H9 (cell line): ENCODE measurements around the gene PFDN5. TPM values are rescaled to one million over a fixed set of nuclear protein-coding genes. Genes with fewer than 3 reads are reported as not detected.
A peak's percentile ranks its signal among the peaks of the same experiment; 100 is the strongest.

Experiments
- DNase-seq: peaks from one replicate; pipeline ENCODE4 v3.0.0-alpha.2; 2017
- H2AFZ ChIP-seq: one replicate; pipeline ENCODE4 v1.6.1; 2013; ENCODE audit warnings: mild to moderate bottlenecking, low read length, control low read depth, moderate library complexity
- H2AK5ac ChIP-seq: 2 replicates; pipeline ENCODE4 v1.6.1; 2013; ENCODE audit warnings: low read length, control low read depth, mixed read lengths; ENCODE audit not compliant: insufficient read length
- H2BK120ac ChIP-seq: one replicate; pipeline ENCODE4 v1.6.1; 2013; ENCODE audit warnings: low read depth, mild to moderate bottlenecking, low read length, control low read depth, inconsistent platforms; ENCODE audit not compliant: poor library complexity, severe bottlenecking
- H2BK12ac ChIP-seq: 2 replicates; pipeline ENCODE4 v1.6.1; 2013; ENCODE audit warnings: low read length, control low read depth, mixed read lengths, low read depth; ENCODE audit not compliant: insufficient read length
- H2BK15ac ChIP-seq: 2 replicates; pipeline ENCODE4 v1.6.1; 2013; ENCODE audit warnings: low read depth, low read length, control low read depth
- H2BK20ac ChIP-seq: one replicate; pipeline ENCODE4 v1.6.1; 2013; ENCODE audit warnings: low read depth, mild to moderate bottlenecking, low read length, control low read depth, inconsistent platforms; ENCODE audit not compliant: poor library complexity, severe bottlenecking
- H2BK5ac ChIP-seq: 2 replicates; pipeline ENCODE4 v1.6.1; 2013; ENCODE audit warnings: low read length, control low read depth, mixed read lengths; ENCODE audit not compliant: insufficient read length
- H3K14ac ChIP-seq: 2 replicates; pipeline ENCODE4 v1.6.1; 2013; ENCODE audit warnings: low read length, control low read depth; ENCODE audit not compliant: insufficient read depth
- H3K18ac ChIP-seq: 2 replicates; pipeline ENCODE4 v1.6.1; 2013; ENCODE audit warnings: low read depth, mild to moderate bottlenecking, mixed read lengths, low read length, control low read depth; ENCODE audit not compliant: insufficient read length
- H3K23ac ChIP-seq: 2 replicates; pipeline ENCODE4 v1.6.1; 2013; ENCODE audit warnings: low read length, control low read depth, mixed read lengths, low read depth; ENCODE audit not compliant: insufficient read length
- H3K23me2 ChIP-seq: 2 replicates; pipeline ENCODE4 v1.6.1; 2013; ENCODE audit warnings: low read depth, mild to moderate bottlenecking, mixed read lengths, low read length, control low read depth; ENCODE audit not compliant: insufficient read length, poor library complexity, severe bottlenecking
- H3K27ac ChIP-seq: 2 replicates; pipeline ENCODE4 v1.5.1; 2013; ENCODE audit warnings: low read length, control low read depth, mixed read lengths, low read depth; ENCODE audit not compliant: insufficient read length
- H3K27me3 ChIP-seq: 2 replicates; pipeline ENCODE4 v1.6.1; 2013; ENCODE audit warnings: low read length, control low read depth, inconsistent platforms; ENCODE audit not compliant: insufficient read depth
- H3K4ac ChIP-seq: 2 replicates; pipeline ENCODE4 v1.6.1; 2013; ENCODE audit warnings: low read depth, mild to moderate bottlenecking, control low read depth, inconsistent platforms, low read length, moderate library complexity
- H3K4me1 ChIP-seq: 2 replicates; pipeline ENCODE4 v1.6.1; 2013; ENCODE audit warnings: low read length, control low read depth, inconsistent platforms; ENCODE audit not compliant: insufficient read depth
- H3K4me2 ChIP-seq: 2 replicates; pipeline ENCODE4 v1.6.1; 2013; ENCODE audit warnings: low read length, control low read depth, mixed read lengths; ENCODE audit not compliant: insufficient read length, insufficient read depth
- H3K56ac ChIP-seq: 2 replicates; pipeline ENCODE4 v1.6.1; 2013; ENCODE audit warnings: low read depth, mild to moderate bottlenecking, mixed read lengths, low read length, control low read depth; ENCODE audit not compliant: insufficient read length
- H3K79me1 ChIP-seq: 2 replicates; pipeline ENCODE4 v1.6.1; 2013; ENCODE audit warnings: low read depth, mild to moderate bottlenecking, moderate library complexity, low read length, control low read depth, inconsistent platforms; ENCODE audit not compliant: insufficient read depth, poor library complexity, severe bottlenecking
- H3K79me2 ChIP-seq: 2 replicates; pipeline ENCODE4 v1.6.1; 2013; ENCODE audit warnings: low read length, control low read depth, inconsistent platforms; ENCODE audit not compliant: insufficient read depth
- H3K9ac ChIP-seq: 2 replicates; pipeline ENCODE4 v1.6.1; 2013; ENCODE audit warnings: low read length, control low read depth, mixed read lengths; ENCODE audit not compliant: insufficient read length; ENCODE audit errors: extremely low read depth
- H3K9me3 ChIP-seq: one replicate; pipeline ENCODE4 v1.6.1; 2013; ENCODE audit warnings: low read depth, low read length, inconsistent platforms; ENCODE audit not compliant: control insufficient read depth
- H3T11ph ChIP-seq: one replicate; pipeline ENCODE4 v1.6.1; 2013; ENCODE audit warnings: mild to moderate bottlenecking, low read length, control low read depth, inconsistent platforms
- H4K20me1 ChIP-seq: one replicate; pipeline ENCODE4 v1.6.1; 2013; ENCODE audit not compliant: control insufficient read depth, insufficient read length, insufficient read depth
- H4K5ac ChIP-seq: 2 replicates; pipeline ENCODE4 v1.6.1; 2013; ENCODE audit warnings: low read depth, mild to moderate bottlenecking, mixed read lengths, low read length, control low read depth; ENCODE audit not compliant: insufficient read length
- H4K8ac ChIP-seq: replicated peaks from 2 replicates; pipeline ENCODE4 v1.6.1; 2013; ENCODE audit warnings: low read length, control low read depth, mixed read lengths, low read depth; ENCODE audit not compliant: insufficient read length
- H4K91ac ChIP-seq: 2 replicates; pipeline ENCODE4 v1.6.1; 2013; ENCODE audit warnings: low read depth, mild to moderate bottlenecking, moderate library complexity, mixed read lengths, low read length, control low read depth; ENCODE audit not compliant: insufficient read length
- H3K27ac Mint-ChIP-seq, 3 experiments: 2 replicates in 2 of 3; 3 replicates in 1 of 3; pipeline ENCODE4 v1.8.0; 2020 to 2021; ENCODE audit warnings: mixed read lengths in 3 of 3, mild to moderate bottlenecking in 1 of 3, moderate library complexity in 1 of 3
- H3K27me3 Mint-ChIP-seq: 2 replicates; pipeline ENCODE4 v1.8.0; 2021; ENCODE audit warnings: low read depth, mild to moderate bottlenecking, moderate library complexity, mixed read lengths
- H3K36me3 Mint-ChIP-seq, 3 experiments: 2 replicates in 2 of 3; 3 replicates in 1 of 3; pipeline ENCODE4 v1.8.0; 2020 to 2021; ENCODE audit warnings: low read depth in 3 of 3, mixed read lengths in 3 of 3; ENCODE audit not compliant: insufficient read depth in 1 of 3
- H3K4me1 Mint-ChIP-seq, 2 experiments: 2 replicates each; pipeline ENCODE4 v1.8.0; 2020; ENCODE audit warnings: mixed read lengths in 2 of 2
- H3K4me3 Mint-ChIP-seq, 2 experiments: 2 replicates in 1 of 2; 3 replicates in 1 of 2; pipeline ENCODE4 v1.8.0; 2020 to 2021; ENCODE audit warnings: mild to moderate bottlenecking in 2 of 2, mixed read lengths in 2 of 2, moderate library complexity in 1 of 2
- H3K9me3 Mint-ChIP-seq, 2 experiments: 2 replicates in 1 of 2; 3 replicates in 1 of 2; pipeline ENCODE4 v1.8.0; 2020; ENCODE audit warnings: mild to moderate bottlenecking in 2 of 2, mixed read lengths in 2 of 2, moderate library complexity in 1 of 2
- WGBS: extraction: QIAGEN DNeasy Blood & Tissue Kit; methylation state at CpG from one replicate; pipeline ENCODE4 v1.1.7; 2013; ENCODE audit warnings: missing lambda C conversion rate, low lambda C conversion rate, mixed read lengths; ENCODE audit not compliant: insufficient read length; ENCODE audit errors: extremely low coverage; 5-methylcytosine and 5-hydroxymethylcytosine counted together
- total RNA-seq: library from RNA; stranded (reverse); gene quantifications from 2 replicates; pipeline ENCODE4 v1.2.1, GENCODE V29; 2021
- TF ChIP-seq, protein P1 (sequence below): fragments of 200-600 bp; sonication (generic); conservative IDR thresholded peaks from 3 replicates; pipeline ENCODE4 v1.8.0; 2021; ENCODE audit warnings: antibody characterized with exemption, mild to moderate bottlenecking

PFDN5 gene
- total RNA-seq, 1 experiment from 2014 or later, result 285 TPM

DNA sequence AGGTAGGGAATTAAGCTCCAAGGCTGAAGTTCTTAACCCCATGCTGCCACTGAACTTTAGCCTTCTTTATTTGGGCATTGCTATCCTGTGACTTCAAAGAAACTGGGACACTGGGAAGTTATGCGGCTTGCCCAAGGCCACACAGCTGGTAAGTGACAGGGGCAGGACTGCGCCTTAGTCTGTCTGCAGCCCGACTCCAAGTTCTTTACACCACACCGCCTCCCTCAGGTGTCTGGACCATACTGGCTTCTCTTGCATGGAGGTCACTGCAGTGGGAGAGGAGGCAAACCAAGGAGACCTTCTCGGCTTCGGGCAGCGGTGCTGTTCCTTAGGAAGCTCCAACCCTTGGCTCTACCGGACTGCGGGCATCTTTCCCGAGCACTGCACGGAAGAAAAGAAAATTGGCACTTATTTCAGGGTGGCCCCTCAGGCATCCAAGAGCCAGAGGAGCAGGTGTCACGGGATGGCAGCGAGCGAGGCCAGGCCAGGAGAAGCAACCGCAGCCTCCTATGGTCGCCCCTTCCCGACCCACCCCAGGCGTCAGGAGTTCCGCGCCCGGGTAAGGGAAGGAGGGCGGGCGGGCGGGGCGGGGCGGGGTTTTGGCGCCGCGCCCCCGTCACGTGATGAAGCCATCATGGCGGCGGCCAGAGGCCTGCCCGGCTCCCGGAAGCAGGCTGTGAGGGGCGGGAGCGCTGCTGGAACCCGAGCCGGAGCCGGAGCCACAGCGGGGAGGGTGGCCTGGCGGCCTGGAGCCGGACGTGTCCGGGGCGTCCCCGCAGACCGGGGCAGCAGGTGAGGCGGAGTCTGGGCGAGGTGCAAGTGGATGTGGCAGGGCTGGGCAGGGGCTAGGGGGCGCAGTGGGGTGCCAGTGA, 43.6 kb upstream of the PFDN5 start:
- H3K9me3 Mint-ChIP-seq, result no peaks in the 10 kb centered on the region; a peak in 1 of 5 replicates
- H3K36me3 Mint-ChIP-seq, result peaks cover 3 to 6% (median 5%) of the 10 kb centered on the region in 3 experiments; a peak in 4 of 7 replicates
- H3K27ac ChIP-seq, result no peak overlapping the region

More for the DNA sequence above, 43.6 kb upstream of the PFDN5 start:
- Mint-ChIP-seq H3K4me3 (peak overlapping the region; percentile 94 to 98), H3K4me1 (peaks cover 21 to 22% of the 10 kb centered on the region in 2 experiments), H3K27me3 (no peaks in the 10 kb centered on the region; the same call in 1 of the 2 replicates), H3K27ac (peak overlapping the region; percentile 94 to 98 (median 98))
- H4K5ac ChIP-seq, result no peak overlapping the region
- no peak overlapping the region for H2BK5ac ChIP-seq
- no peak overlapping the region for H2BK120ac ChIP-seq
- peaks cover 4% of the 10 kb centered on the region for H3K79me1 ChIP-seq
- H3K79me2 ChIP-seq, result peaks cover 3% of the 10 kb centered on the region; the same call in 1 of the 2 replicates
- H3K23me2 ChIP-seq, result peaks cover 14% of the 10 kb centered on the region
- peak overlapping the region; percentile 84 for H3K9ac ChIP-seq
- DNase-seq, result peak; percentile 95
- no CpG with 5 or more reads among the region's 51 CpGs for WGBS
- peaks cover 3% of the 10 kb centered on the region; the same call in 1 of the 2 replicates for H3K4me1 ChIP-seq
- no peak overlapping the region for H2BK15ac ChIP-seq
- no peaks in the 10 kb centered on the region for H4K20me1 ChIP-seq
- peak overlapping the region; percentile 95 for H3K18ac ChIP-seq
- TF ChIP-seq, protein P1, sequence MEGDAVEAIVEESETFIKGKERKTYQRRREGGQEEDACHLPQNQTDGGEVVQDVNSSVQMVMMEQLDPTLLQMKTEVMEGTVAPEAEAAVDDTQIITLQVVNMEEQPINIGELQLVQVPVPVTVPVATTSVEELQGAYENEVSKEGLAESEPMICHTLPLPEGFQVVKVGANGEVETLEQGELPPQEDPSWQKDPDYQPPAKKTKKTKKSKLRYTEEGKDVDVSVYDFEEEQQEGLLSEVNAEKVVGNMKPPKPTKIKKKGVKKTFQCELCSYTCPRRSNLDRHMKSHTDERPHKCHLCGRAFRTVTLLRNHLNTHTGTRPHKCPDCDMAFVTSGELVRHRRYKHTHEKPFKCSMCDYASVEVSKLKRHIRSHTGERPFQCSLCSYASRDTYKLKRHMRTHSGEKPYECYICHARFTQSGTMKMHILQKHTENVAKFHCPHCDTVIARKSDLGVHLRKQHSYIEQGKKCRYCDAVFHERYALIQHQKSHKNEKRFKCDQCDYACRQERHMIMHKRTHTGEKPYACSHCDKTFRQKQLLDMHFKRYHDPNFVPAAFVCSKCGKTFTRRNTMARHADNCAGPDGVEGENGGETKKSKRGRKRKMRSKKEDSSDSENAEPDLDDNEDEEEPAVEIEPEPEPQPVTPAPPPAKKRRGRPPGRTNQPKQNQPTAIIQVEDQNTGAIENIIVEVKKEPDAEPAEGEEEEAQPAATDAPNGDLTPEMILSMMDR, result peak; percentile 55; the same call in 2 of the 3 replicates
- H3K14ac ChIP-seq, result peak overlapping the region; percentile 92
- H4K8ac ChIP-seq, result peak overlapping the region; percentile 94
- peak overlapping the region; percentile 96 for H3K4me2 ChIP-seq
- no peaks in the 10 kb centered on the region for H3K9me3 ChIP-seq
- no peak overlapping the region for H2AK5ac ChIP-seq
- no peaks in the 10 kb centered on the region for H3K27me3 ChIP-seq
- no peak overlapping the region for H2BK20ac ChIP-seq
- no peak overlapping the region for H3K56ac ChIP-seq
- no peak overlapping the region for H3K23ac ChIP-seq
- H2BK12ac ChIP-seq, result no peak overlapping the region
- peak overlapping the region; percentile 69 for H2AFZ ChIP-seq
- no peak overlapping the region for H3T11ph ChIP-seq
- no peak overlapping the region for H3K4ac ChIP-seq
- H4K91ac ChIP-seq, result no peak overlapping the region
